K562 (cell line): Measurements from ENCODE around the gene CALM3. TPM values are rescaled to one million over a fixed set of nuclear protein-coding genes. Genes with fewer than 3 reads are reported as not detected.

ENCODE experiments used
- ATAC-seq: fragments of 200-7000 bp; cut with Tn5 transposase; 3 replicates; pipeline ENCODE4 v1.9.1; 2020; ENCODE audit warnings: moderate library complexity
- BruUV-seq: library from RNA; stranded (reverse); fragments of 400-500 nt; replicated peaks from 2 replicates; lab custom pipeline; 2021; lab: Mats Ljungman, UMichigan
- CTCF ChIA-PET: fragments of 300-600 bp; formaldehyde crosslinking; extraction: SDS; loops from one replicate; lab custom pipeline; 2021; ENCODE audit warnings: low intra/inter-chr PET ratio; lab: Yijun Ruan, JAX
- POLR2A ChIA-PET: fragments of 300-600, 350-650 bp; sonication (Branson Sonifier 250); formaldehyde crosslinking; extraction: SDS; loops from one replicate; lab custom pipeline; 2021; ENCODE audit warnings: antibody characterized with exemption, inconsistent platforms; lab: Yijun Ruan, JAX
- DNase-seq, 4 experiments: peaks; one replicate each; pipeline versions ENCODE4 v3.0.0 to v3.0.0-alpha.2; 2011 to 2018; ENCODE audit warnings: low spot score in 3 of 4, mixed read lengths in 3 of 4; ENCODE audit errors: extremely low read depth in 1 of 4
- FAIRE-seq: peaks from 2 replicates; lab custom pipeline; 2011; peaks lifted over from hg19 to GRCh38; lab: Jason Lieb, UNC
- H2AFZ ChIP-seq: 2 replicates; pipeline ENCODE4 v1.6.0; 2011; ENCODE audit warnings: low read depth, low read length, control low read depth, inconsistent platforms
- H3K27ac ChIP-seq: fragments of 200-600 bp; 3 replicates; pipeline ENCODE4 v1.8.0; 2011; ENCODE audit warnings: low read depth, mild to moderate bottlenecking, control low read depth, inconsistent platforms, low read length, moderate library complexity, mixed read lengths; ENCODE audit errors: extremely low read depth
- H3K27me3 ChIP-seq, 2 experiments: fragments of 300-600 bp in 1 of 2; 2 replicates in 1 of 2; 3 replicates in 1 of 2; pipeline versions ENCODE4 v1.6.0 to v1.8.0; 2011; ENCODE audit warnings: inconsistent platforms in 2 of 2, low read length in 2 of 2, mild to moderate bottlenecking in 1 of 2, mixed read lengths in 1 of 2, moderate library complexity in 1 of 2; ENCODE audit not compliant: control insufficient read depth in 2 of 2, insufficient read depth in 2 of 2
- H3K36me3 ChIP-seq: fragments of 300-600 bp; 3 replicates; pipeline ENCODE4 v1.8.0; 2011; ENCODE audit warnings: mild to moderate bottlenecking, low read length, inconsistent platforms; ENCODE audit not compliant: control insufficient read depth, insufficient read depth
- H3K4me1 ChIP-seq, 2 experiments: fragments of 200-600 bp in 1 of 2; replicated peaks in 1 of 2; 2 replicates in 1 of 2; 3 replicates in 1 of 2; pipeline versions ENCODE4 v1.5.1 to v1.8.0; 2011; ENCODE audit warnings: inconsistent platforms in 2 of 2, low read length in 2 of 2, mild to moderate bottlenecking in 1 of 2, mixed read lengths in 1 of 2, moderate library complexity in 1 of 2; ENCODE audit not compliant: control insufficient read depth in 2 of 2, insufficient read depth in 2 of 2
- H3K4me2 ChIP-seq: 2 replicates; pipeline ENCODE4 v1.6.1; 2011; ENCODE audit warnings: low read length, control low read depth, inconsistent platforms, mixed read lengths; ENCODE audit not compliant: insufficient read depth
- H3K4me3 ChIP-seq: fragments of 200-600 bp; sonication (generic), shearing (Covaris generic); 2 replicates; pipeline ENCODE4 v1.5.1; 2016; ENCODE audit warnings: control low read depth, inconsistent platforms
- H3K79me2 ChIP-seq: fragments of 200-600 bp; 3 replicates; pipeline ENCODE4 v1.8.0; 2011; ENCODE audit warnings: low read length, inconsistent platforms; ENCODE audit not compliant: control insufficient read depth, insufficient read depth
- H3K9ac ChIP-seq, 2 experiments: 2 replicates each; pipeline versions ENCODE4 v1.6.0 to v1.6.1; 2011; ENCODE audit warnings: low read depth in 2 of 2, low read length in 2 of 2, control low read depth in 1 of 2, inconsistent platforms in 1 of 2, mild to moderate bottlenecking in 1 of 2, mixed read lengths in 1 of 2; ENCODE audit not compliant: insufficient read depth in 1 of 2
- H3K9me1 ChIP-seq: one replicate; pipeline ENCODE4 v1.6.0; 2011; ENCODE audit warnings: inconsistent platforms, mild to moderate bottlenecking, low read length, moderate library complexity; ENCODE audit not compliant: control insufficient read depth, insufficient read depth
- H3K9me3 ChIP-seq: replicated peaks from 2 replicates; pipeline ENCODE4 v1.5.1; 2011; ENCODE audit warnings: low read depth, low read length, inconsistent platforms; ENCODE audit not compliant: control insufficient read depth, insufficient read depth
- H4K20me1 ChIP-seq: replicated peaks from 2 replicates; pipeline ENCODE4 v1.6.1; 2011; ENCODE audit warnings: low read length, inconsistent platforms, mixed read lengths; ENCODE audit not compliant: control insufficient read depth, insufficient read depth
- CBFB ChIP-seq: sonication (generic); formaldehyde crosslinking; IDR thresholded peaks from 2 replicates; pipeline ENCODE4 v1.4.0; 2020; ENCODE audit warnings: mild to moderate bottlenecking, missing genetic modification reagents
- DPF2 ChIP-seq: fragments of 450-650 bp; IDR thresholded peaks from 2 replicates; pipeline ENCODE4 v1.6.1; 2016
- ETV1 ChIP-seq: fragments of 450-650 bp; conservative IDR thresholded peaks from 2 replicates; pipeline ENCODE4 v1.6.1; 2016; ENCODE audit warnings: missing genetic modification characterization, control low read depth, low read depth, missing compliant biosample characterization
- ETV5 ChIP-seq: sonication (generic); formaldehyde crosslinking; IDR thresholded peaks from 2 replicates; pipeline ENCODE4 v1.4.0; 2020; ENCODE audit warnings: low read depth, mild to moderate bottlenecking, missing genetic modification reagents
- GABPB1 ChIP-seq: sonication (generic); formaldehyde crosslinking; IDR thresholded peaks from 2 replicates; pipeline ENCODE4 v1.8.0; 2022; ENCODE audit warnings: mild to moderate bottlenecking, missing genetic modification reagents
- HDAC1 ChIP-seq, 2 experiments: fragments of 450-650 bp; IDR thresholded peaks; 2 replicates each; pipeline ENCODE4 v1.6.1; 2016 to 2017; ENCODE audit warnings: inconsistent platforms in 1 of 2, mild to moderate bottlenecking in 1 of 2, moderate library complexity in 1 of 2
- KDM5B ChIP-seq: fragments of 200-600 bp; sonication (generic); IDR thresholded peaks from 2 replicates; pipeline ENCODE4 v1.6.1; 2012; ENCODE audit warnings: low read depth, mild to moderate bottlenecking, moderate library complexity, low read length, control low read depth, inconsistent platforms; ENCODE audit not compliant: insufficient replicate concordance
- NCOA1 ChIP-seq: fragments of 450-650 bp; IDR thresholded peaks from 2 replicates; pipeline ENCODE4 v1.6.1; 2016; ENCODE audit warnings: low read depth
- NEUROD1 ChIP-seq: fragments of 150-350 bp; IDR thresholded peaks from 2 replicates; pipeline ENCODE4 v1.6.1; 2014; ENCODE audit warnings: borderline replicate concordance, low read length, low read depth; ENCODE audit not compliant: partially characterized antibody
- POLR3A ChIP-seq: IDR thresholded peaks from 2 replicates; pipeline ENCODE4 v1.6.1; 2011; ENCODE audit warnings: borderline replicate concordance, mild to moderate bottlenecking, moderate library complexity; ENCODE audit not compliant: insufficient read length, insufficient read depth; ENCODE audit errors: extremely low read depth
- RBFOX2 ChIP-seq: fragments of 200-400 bp; formaldehyde crosslinking; IDR thresholded peaks from 2 replicates; pipeline ENCODE4 v1.6.1; 2017; ENCODE audit warnings: low read depth, mild to moderate bottlenecking, low read length, moderate library complexity
- RCOR1 ChIP-seq, 2 experiments: IDR thresholded peaks; 2 replicates each; pipeline ENCODE4 v1.6.1; 2012; ENCODE audit warnings: low read depth in 2 of 2, low read length in 2 of 2, borderline replicate concordance in 1 of 2, improper control_type of control experiment in 1 of 2
- TRIM24 ChIP-seq, 2 experiments: fragments of 450-650 bp; IDR thresholded peaks; 2 replicates each; pipeline ENCODE4 v1.6.1; 2016
- ZBTB7A ChIP-seq: IDR thresholded peaks from 2 replicates; pipeline ENCODE4 v1.6.1; 2011; ENCODE audit warnings: low read depth, mild to moderate bottlenecking, low read length, moderate library complexity, borderline replicate concordance; ENCODE audit not compliant: control insufficient read depth
- ZFX ChIP-seq: sonication (generic); formaldehyde crosslinking; IDR thresholded peaks from 2 replicates; pipeline ENCODE4 v1.8.0; 2022; ENCODE audit warnings: mild to moderate bottlenecking, missing genetic modification reagents, moderate library complexity
- WGBS: fragments of 100-300 bp; shearing (Covaris generic); methylation state at CpG from one replicate; pipeline ENCODE4 v1.1.6; 2016; ENCODE audit warnings: low coverage, mixed read lengths; ENCODE audit not compliant: insufficient coverage; ENCODE audit errors: missing lambda C conversion rate; 5-methylcytosine and 5-hydroxymethylcytosine counted together
- in situ Hi-C: fragments of 300-500 bp; cut with MboI; formaldehyde crosslinking; loops from 4 replicates; pipeline ENCODE4 v1.15.0; 2018; ENCODE audit warnings: inconsistent platforms, mixed read lengths
- intact Hi-C: fragments of 100-400 bp; cut with micrococcal nuclease; formaldehyde crosslinking; loops from 2 replicates; pipeline ENCODE4 v1.14.2; 2022
- polyA plus RNA-seq, 8 experiments: library from polyadenylated mRNA; depleted of rRNA in 4 of 8; stranded (reverse) in 5 of 8; unstranded in 3 of 8; fragments of >200 nt; fragmentation: Nextera tagmentation in 2 of 8; fragmentation: Illumina TruSeq in 1 of 8; extraction: Ambion mirVana in 2 of 8; extraction: Trizol in 1 of 8; gene quantifications; 2 replicates each; pipeline versions ENCODE4 v1.2.1 to v1.2.3, GENCODE V29; 2011 to 2014; ENCODE audit warnings: inconsistent platforms in 1 of 8, missing spikeins in 1 of 8
- total RNA-seq, 7 experiments: library from RNA; depleted of rRNA in 6 of 7; stranded (reverse); fragments of >200 nt in 6 of 7; fragmentation: Illumina TruSeq in 2 of 7; extraction: Trizol in 2 of 7; gene quantifications; 2 replicates each; pipeline versions ENCODE4 v1.2.1 to v1.2.3, GENCODE V29; 2011 to 2021; ENCODE audit warnings: low replicate concordance in 1 of 7
- TF ChIP-seq, protein P1 (sequence below): fragments of 450-650 bp; IDR thresholded peaks from 2 replicates; pipeline ENCODE4 v1.6.1; 2016; ENCODE audit warnings: antibody characterized with exemption
- TF ChIP-seq, protein P2 (sequence below): fragments of 450-650 bp; IDR thresholded peaks from 2 replicates; pipeline ENCODE4 v1.6.1; 2016

The CALM3 gene
- total and polyA plus RNA-seq, 9 of the 15 experiments (the other 6 are each of a cell fraction or from before 2014, with no cell fraction given), result 34.6 to 350 (median 156) TPM

DNA sequence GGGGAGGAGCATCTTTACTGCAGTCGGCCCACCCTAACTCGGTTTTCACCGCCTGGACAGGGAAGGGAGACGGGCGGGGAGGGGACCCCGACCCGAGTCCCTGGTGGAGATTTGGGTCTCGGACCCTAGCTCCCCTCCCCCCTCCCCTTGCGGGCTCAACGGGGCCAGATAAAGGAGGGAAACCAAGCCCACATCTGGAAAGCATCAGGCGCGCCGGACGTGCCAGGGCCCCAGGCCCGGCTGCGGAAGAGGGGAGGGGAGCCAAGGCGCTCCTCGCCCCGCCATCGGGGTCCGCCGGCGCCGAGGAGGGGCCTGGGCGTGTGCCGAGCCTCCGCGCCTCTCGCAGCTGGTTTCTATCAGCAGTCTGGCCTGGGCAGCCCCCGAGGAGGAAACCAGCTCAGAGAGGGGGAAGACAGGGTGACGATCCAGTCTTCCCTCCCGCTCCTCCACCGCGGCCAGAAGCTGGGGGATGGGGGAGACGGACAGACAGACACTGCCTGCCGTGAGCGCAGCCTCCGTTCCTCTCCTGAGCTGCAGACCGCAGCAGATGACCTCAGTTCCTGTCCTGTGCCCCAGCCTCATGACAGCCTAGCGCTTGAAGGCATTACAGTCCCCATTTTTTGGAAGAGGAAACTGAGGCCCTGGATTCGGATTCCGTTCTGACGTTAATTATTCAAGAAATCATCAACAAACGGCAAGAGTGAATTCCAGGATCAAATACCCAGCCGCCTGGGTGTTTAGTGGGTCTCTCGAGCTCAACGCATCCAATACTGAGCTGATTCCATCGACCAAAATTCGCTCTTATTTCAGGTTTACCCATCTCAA lies 38.4 kb downstream of the CALM3 start:
- Histone ChIP-seq H3K9ac (peak overlapping the region; percentile 52 to 91; a peak in 3 of 4 replicates), H3K9me1 (no peaks in the 10 kb centered on the region), H3K4me3 (peak overlapping the region; percentile 53), H3K9me3 (no peaks in the 10 kb centered on the region), H3K4me1 (peaks cover 18 to 43% of the 10 kb centered on the region in 2 experiments; a peak in 4 of 5 replicates), H3K36me3 (no peaks in the 10 kb centered on the region), H3K27ac (peak overlapping the region; percentile 44; the same call in 2 of the 3 replicates), H3K4me2 (peak overlapping the region; percentile 90), H3K79me2 (no peaks in the 10 kb centered on the region), H3K27me3 (no peaks in the 10 kb centered on the region), H4K20me1 (no peaks in the 10 kb centered on the region), H2AFZ (peak overlapping the region; percentile 79)
- in situ Hi-C loops, result no loop called here
- intact Hi-C loops, result no loop called here
- DNase-seq (peak; percentile 51 to 78 (median 59)), FAIRE-seq (peak; percentile 51), ATAC-seq (peak; percentile 44)
- ChIA-PET POLR2A (interaction anchor here (0.6 to 0.7 kb wide), 6 partner anchors 8 to 120 kb away, joined by 3 to 5 read pairs (median 3); partner anchors contain the start of gene CALM3), CTCF (interaction anchor here (0.6 to 0.7 kb wide), 2 partner anchors 114 to 219 kb away, joined by 3 read pairs; no protein-coding TSS in a partner anchor)
- 35% methylated on average over 15 of the region's 49 CpGs for WGBS
- no TSS peak for BruUV-seq
- TF ChIP-seq RBFOX2 (peak; percentile 60), ETV1 (tag) (peak; percentile 84), RCOR1 (IDR thresholded peaks at IDR 0.05; ENCODE audit: borderline replicate concordance in 1 of 2, low read depth in 2 of 2, low read length in 2 of 2) (0 out of 4 replicates have a peak, but pooled peaks of 1 of the 2 experiments have one; percentile 14), TRIM24 (IDR thresholded peaks at IDR 0.05) (0 out of 4 replicates have a peak, but pooled peaks of 1 of the 2 experiments have one; percentile 13), ZFX (peak; percentile 72), GABPB1 (CRISPR knock-in tag) (peak; percentile 53), ZBTB7A (peak; percentile 34; the same call in 1 of the 2 replicates), DPF2 (0 out of 2 replicates have a peak, but pooled peaks have one; percentile 31), HDAC1 (IDR thresholded peaks at IDR 0.05) (0 out of 4 replicates have a peak, but pooled peaks of 1 of the 2 experiments have one; percentile 31), NCOA1 (no peak), CBFB (CRISPR knock-in tag) (0 out of 2 replicates have a peak, but pooled peaks have one; percentile 37), KDM5B (peak; percentile 53), ETV5 (CRISPR knock-in tag) (0 out of 2 replicates have a peak, but pooled peaks have one; percentile 43), NEUROD1 (peak; percentile 19), POLR3A (no peak)
- TF ChIP-seq, protein P1, sequence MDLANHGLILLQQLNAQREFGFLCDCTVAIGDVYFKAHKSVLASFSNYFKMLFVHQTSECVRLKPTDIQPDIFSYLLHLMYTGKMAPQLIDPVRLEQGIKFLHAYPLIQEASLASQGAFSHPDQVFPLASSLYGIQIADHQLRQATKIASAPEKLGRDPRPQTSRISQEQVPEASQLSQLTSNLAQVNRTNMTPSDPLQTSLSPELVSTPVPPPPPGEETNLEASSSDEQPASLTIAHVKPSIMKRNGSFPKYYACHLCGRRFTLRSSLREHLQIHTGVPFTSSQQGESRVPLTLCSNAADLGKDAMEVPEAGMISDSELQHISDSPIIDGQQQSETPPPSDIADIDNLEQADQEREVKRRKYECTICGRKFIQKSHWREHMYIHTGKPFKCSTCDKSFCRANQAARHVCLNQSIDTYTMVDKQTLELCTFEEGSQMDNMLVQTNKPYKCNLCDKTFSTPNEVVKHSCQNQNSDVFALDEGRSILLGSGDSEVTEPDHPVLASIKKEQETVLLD, result no peak
- TF ChIP-seq, protein P2, sequence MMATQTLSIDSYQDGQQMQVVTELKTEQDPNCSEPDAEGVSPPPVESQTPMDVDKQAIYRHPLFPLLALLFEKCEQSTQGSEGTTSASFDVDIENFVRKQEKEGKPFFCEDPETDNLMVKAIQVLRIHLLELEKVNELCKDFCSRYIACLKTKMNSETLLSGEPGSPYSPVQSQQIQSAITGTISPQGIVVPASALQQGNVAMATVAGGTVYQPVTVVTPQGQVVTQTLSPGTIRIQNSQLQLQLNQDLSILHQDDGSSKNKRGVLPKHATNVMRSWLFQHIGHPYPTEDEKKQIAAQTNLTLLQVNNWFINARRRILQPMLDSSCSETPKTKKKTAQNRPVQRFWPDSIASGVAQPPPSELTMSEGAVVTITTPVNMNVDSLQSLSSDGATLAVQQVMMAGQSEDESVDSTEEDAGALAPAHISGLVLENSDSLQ, result peak; percentile 19; the same call in 1 of the 2 replicates
